Gastrocnemius medialis (tissue), 4 donors: ENCODE results near the gene MYCBP2. TPM values are rescaled to one million over a fixed set of nuclear protein-coding genes. Genes with fewer than 3 reads are reported as not detected.

Experiments
- ATAC-seq, 2 donors: fragments of 150-250 bp; one replicate each; pipeline ENCODE4 v1.9.1; 2016
- DNase-seq, 2 donors: peaks; one replicate each; pipeline ENCODE4 v3.0.0-alpha.2; 2019
- H3K27ac ChIP-seq, 4 donors: fragments of 200-600 bp; sonication (generic); 1 replicate in 1 of 4; 2 replicates in 3 of 4; pipeline ENCODE4 v1.5.1; 2016 to 2018; ENCODE audit warnings: mild to moderate bottlenecking in 2 of 4, moderate library complexity in 1 of 4
- H3K27me3 ChIP-seq, 3 donors: fragments of 200-600 bp; sonication (generic) in 2 of 3; 1 replicate in 1 of 3; 2 replicates in 2 of 3; pipeline versions ENCODE4 v1.5.1 to v1.6.0; 2016 to 2019; ENCODE audit warnings: mild to moderate bottlenecking in 1 of 3, moderate library complexity in 1 of 3
- H3K36me3 ChIP-seq, 2 donors: fragments of 200-600 bp; sonication (generic) in 1 of 2; one replicate each; pipeline ENCODE4 v1.5.1; 2017 to 2018
- H3K4me1 ChIP-seq, 2 donors: fragments of 200-600 bp; sonication (generic) in 1 of 2; one replicate each; pipeline ENCODE4 v1.5.1; 2016 to 2017; ENCODE audit warnings: mild to moderate bottlenecking in 2 of 2
- H3K4me3 ChIP-seq, 4 donors: fragments of 200-600 bp; sonication (generic) in 3 of 4; 1 replicate in 1 of 4; 2 replicates in 3 of 4; pipeline ENCODE4 v1.5.1; 2016 to 2019; ENCODE audit warnings: mild to moderate bottlenecking in 2 of 4
- H3K9me3 ChIP-seq, 3 donors: fragments of 200-600 bp; sonication (generic) in 2 of 3; 1 replicate in 1 of 3; 2 replicates in 2 of 3; pipeline ENCODE4 v1.5.1; 2016 to 2019
- POLR2A ChIP-seq, 2 donors: fragments of 450-650 bp; IDR thresholded peaks; one replicate each; pipeline ENCODE4 v1.6.1; 2017; ENCODE audit warnings: antibody characterized with exemption in 2 of 2, mild to moderate bottlenecking in 2 of 2, moderate library complexity in 2 of 2
- in situ Hi-C, 4 donors: fragments of 200-750 bp; cut with MboI; loops; one replicate each; pipeline versions ENCODE4 v1.15.0 to v1.8.0; 2017; ENCODE audit warnings: low sequenced_read_pairs in 4 of 4
- intact Hi-C: fragments of 100-400 bp; cut with DNase I; formaldehyde crosslinking; loops from one replicate; pipeline ENCODE4 v1.15.1; 2023; ENCODE audit warnings: low total_unique reads
- total RNA-seq, 4 donors: library from RNA; depleted of rRNA; stranded (reverse); fragments of >200 nt; gene quantifications; one replicate each; pipeline versions ENCODE4 v1.1.0 to v1.2.3, GENCODE V29; 2016
- TF ChIP-seq, protein P1 (sequence below), 5 experiments: fragments of 450-650 bp in 3 of 5; fragments of 200-600 bp in 2 of 5; sonication (generic) in 2 of 5; IDR thresholded peaks in 4 of 5; conservative IDR thresholded peaks in 1 of 5; 1 replicate in 4 of 5; 2 replicates in 1 of 5; pipeline ENCODE4 v1.5.1; 2016 to 2019; ENCODE audit warnings: antibody characterized with exemption in 5 of 5, mild to moderate bottlenecking in 3 of 5, moderate library complexity in 3 of 5

MYCBP2 gene
- total RNA-seq, 4 donors from 2014 or later, result 42.1 to 56.9 (median 45.1) TPM

GRCh38 chr13:77062097-77062496 is 264.8 kb downstream of the MYCBP2 start:
- no peak overlapping the region for H3K4me3 ChIP-seq
- in situ Hi-C loops, result no loop called here
- DNase-seq (no peak), ATAC-seq (no peak)
- H3K27ac ChIP-seq, result no peak overlapping the region
- H3K36me3 ChIP-seq, result peaks cover 0 to 46% of the 10 kb centered on the region in 2 donors
- H3K9me3 ChIP-seq, result no peaks in the 10 kb centered on the region
- no peaks in the 10 kb centered on the region for H3K27me3 ChIP-seq
- no peaks in the 10 kb centered on the region for H3K4me1 ChIP-seq
- TF ChIP-seq, protein P1, sequence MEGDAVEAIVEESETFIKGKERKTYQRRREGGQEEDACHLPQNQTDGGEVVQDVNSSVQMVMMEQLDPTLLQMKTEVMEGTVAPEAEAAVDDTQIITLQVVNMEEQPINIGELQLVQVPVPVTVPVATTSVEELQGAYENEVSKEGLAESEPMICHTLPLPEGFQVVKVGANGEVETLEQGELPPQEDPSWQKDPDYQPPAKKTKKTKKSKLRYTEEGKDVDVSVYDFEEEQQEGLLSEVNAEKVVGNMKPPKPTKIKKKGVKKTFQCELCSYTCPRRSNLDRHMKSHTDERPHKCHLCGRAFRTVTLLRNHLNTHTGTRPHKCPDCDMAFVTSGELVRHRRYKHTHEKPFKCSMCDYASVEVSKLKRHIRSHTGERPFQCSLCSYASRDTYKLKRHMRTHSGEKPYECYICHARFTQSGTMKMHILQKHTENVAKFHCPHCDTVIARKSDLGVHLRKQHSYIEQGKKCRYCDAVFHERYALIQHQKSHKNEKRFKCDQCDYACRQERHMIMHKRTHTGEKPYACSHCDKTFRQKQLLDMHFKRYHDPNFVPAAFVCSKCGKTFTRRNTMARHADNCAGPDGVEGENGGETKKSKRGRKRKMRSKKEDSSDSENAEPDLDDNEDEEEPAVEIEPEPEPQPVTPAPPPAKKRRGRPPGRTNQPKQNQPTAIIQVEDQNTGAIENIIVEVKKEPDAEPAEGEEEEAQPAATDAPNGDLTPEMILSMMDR (IDR thresholded peaks at IDR 0.05 in 4 of 5, conservative IDR thresholded peaks at IDR 0.05 in 1 of 5), result no peak
- no peak for TF ChIP-seq POLR2A (IDR thresholded peaks at IDR 0.05)
- intact Hi-C loops, result no loop called here

GRCh38 chr13:77061362-77061761 is 265.5 kb downstream of the MYCBP2 start:
- Histone ChIP-seq H3K9me3 (no peaks in the 10 kb centered on the region), H3K27me3 (no peaks in the 10 kb centered on the region), H3K4me1 (peaks cover 4 to 6% of the 10 kb centered on the region in 2 donors), H3K36me3 (peaks cover 0 to 49% of the 10 kb centered on the region in 2 donors), H3K27ac (no peak overlapping the region), H3K4me3 (no peak overlapping the region)
- DNase-seq (no peak), ATAC-seq (no peak)
- in situ Hi-C loops (no loop called here), intact Hi-C loops (no loop called here)
- TF ChIP-seq, protein P1 (IDR thresholded peaks at IDR 0.05 in 4 of 5, conservative IDR thresholded peaks at IDR 0.05 in 1 of 5), result no peak
- no peak for TF ChIP-seq POLR2A (IDR thresholded peaks at IDR 0.05)

DNA sequence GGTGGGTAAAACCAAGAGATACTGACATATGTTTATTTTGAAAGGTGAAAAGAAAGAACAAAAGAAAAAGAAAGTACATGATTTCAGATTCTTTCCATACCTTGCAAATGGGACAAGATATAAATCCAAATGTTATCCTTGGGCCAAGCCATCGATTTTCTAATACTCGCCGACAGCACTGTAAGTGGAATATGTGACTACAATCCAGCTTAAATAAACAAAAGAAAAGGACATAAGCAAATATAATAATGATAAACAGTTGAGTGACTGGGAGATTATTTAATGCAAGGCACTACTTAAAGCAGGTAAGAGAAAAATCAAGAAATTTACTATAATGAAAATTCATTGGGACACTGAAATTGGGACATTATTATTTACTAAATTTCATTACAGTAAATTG is 270.0 kb downstream of the MYCBP2 start:
- Histone ChIP-seq H3K9me3 (no peaks in the 10 kb centered on the region), H3K36me3 (peaks cover 0 to 38% of the 10 kb centered on the region in 2 donors), H3K4me1 (peaks cover 4 to 6% of the 10 kb centered on the region in 2 donors), H3K27me3 (no peaks in the 10 kb centered on the region), H3K27ac (peak overlapping the region in 1 of 4 donors; percentile 3), H3K4me3 (no peak overlapping the region)
- no peak for DNase-seq
- TF ChIP-seq, protein P1 (IDR thresholded peaks at IDR 0.05 in 4 of 5, conservative IDR thresholded peaks at IDR 0.05 in 1 of 5), result no peak
- TF ChIP-seq POLR2A (IDR thresholded peaks at IDR 0.05), result no peak
- intact Hi-C loops (no loop called here), in situ Hi-C loops (no loop called here)
- ATAC-seq, result no peak

DNA sequence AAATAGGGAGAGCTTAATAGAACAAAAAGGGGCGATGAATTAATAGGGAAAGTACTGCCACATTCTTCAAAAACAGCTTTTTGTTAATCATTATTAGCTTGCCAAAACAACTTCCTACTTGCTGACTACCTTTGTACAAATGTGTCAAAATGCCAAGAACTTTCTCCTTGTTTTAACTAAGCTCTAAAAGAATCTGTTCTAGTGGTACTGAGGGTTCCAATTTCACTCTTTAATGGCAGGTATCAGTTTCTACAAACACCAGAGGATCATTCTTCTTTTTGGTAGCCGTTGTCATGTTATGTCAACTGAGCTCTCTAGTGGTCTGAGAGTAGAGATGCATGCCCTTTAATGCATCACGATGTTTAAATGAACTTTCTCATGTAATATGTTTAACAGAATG is 270.5 kb downstream of the MYCBP2 start:
- in situ Hi-C loops, result no loop called here
- no peak overlapping the region for H3K4me3 ChIP-seq
- TF ChIP-seq POLR2A (IDR thresholded peaks at IDR 0.05), result no peak
- TF ChIP-seq, protein P1 (IDR thresholded peaks at IDR 0.05 in 4 of 5, conservative IDR thresholded peaks at IDR 0.05 in 1 of 5), result peak in 3 of 5 experiments; percentile 18 to 39 (median 33)
- H3K36me3 ChIP-seq, result peaks cover 0 to 33% of the 10 kb centered on the region in 2 donors
- no peaks in the 10 kb centered on the region for H3K27me3 ChIP-seq
- intact Hi-C loops, result no loop called here
- DNase-seq (no peak), ATAC-seq (peak; percentile 82 to 94)
- H3K27ac ChIP-seq, result peak overlapping the region in 1 of 4 donors; percentile 3
- peaks cover 4 to 6% of the 10 kb centered on the region in 2 donors for H3K4me1 ChIP-seq
- no peaks in the 10 kb centered on the region for H3K9me3 ChIP-seq

GRCh38 chr13:77055158-77055557 is 271.7 kb downstream of the MYCBP2 start:
- no peak for ATAC-seq
- Histone ChIP-seq H3K4me3 (no peak overlapping the region), H3K27me3 (no peaks in the 10 kb centered on the region), H3K9me3 (no peaks in the 10 kb centered on the region), H3K36me3 (peaks cover 0 to 25% of the 10 kb centered on the region in 2 donors), H3K27ac (no peak overlapping the region), H3K4me1 (peaks cover 8 to 9% of the 10 kb centered on the region in 2 donors)
- no peak for DNase-seq
- in situ Hi-C loops, result no loop called here
- intact Hi-C loops, result no loop called here
- TF ChIP-seq POLR2A (IDR thresholded peaks at IDR 0.05), result no peak
- TF ChIP-seq, protein P1 (IDR thresholded peaks at IDR 0.05 in 4 of 5, conservative IDR thresholded peaks at IDR 0.05 in 1 of 5), result no peak
